Amniotic stem cell (primary cell): ENCODE data around the gene WIPF2.
"Not testable (repeated sequence)": the region's sequence is repeated elsewhere in the genome, so short reads cannot be mapped to it uniquely, and the experiment has no call there.

ENCODE experiments used
- DNase-seq: peaks from one replicate; lab custom pipeline; 2025; lab: John Stamatoyannopoulos, UW

WIPF2 gene

GRCh38 chr17:40298726-40299125 is 79.6 kb downstream of the WIPF2 start:
- DNase-seq: no peak

GRCh38 chr17:40299159-40299757 is 80.2 kb downstream of the WIPF2 start:
- DNase-seq: not testable (repeated sequence)

- DNase-seq: no peak
These were observed 82.2 kb downstream of the WIPF2 start for GRCh38 chr17:40301315-40301714.

- DNase-seq: peak; percentile 40
These were observed 84.0 kb downstream of the WIPF2 start for GRCh38 chr17:40303009-40303657.

GRCh38 chr17:40303708-40304551 is 84.8 kb downstream of the WIPF2 start:
- no peak for DNase-seq

GRCh38 chr17:40304552-40304863 is 85.4 kb downstream of the WIPF2 start:
- not testable (repeated sequence) for DNase-seq

GRCh38 chr17:40304866-40305265 is 85.8 kb downstream of the WIPF2 start:
- DNase-seq: not testable (repeated sequence)

- DNase-seq: no peak
These were observed 87.3 kb downstream of the WIPF2 start for GRCh38 chr17:40306395-40306794.

- DNase-seq: no peak
These were observed 88.1 kb downstream of the WIPF2 start for GRCh38 chr17:40307001-40307730.

- DNase-seq: no peak
These were observed 88.7 kb downstream of the WIPF2 start for GRCh38 chr17:40307740-40308239.

GRCh38 chr17:40309031-40309948 is 90.2 kb downstream of the WIPF2 start, which contains the start of gene RARA:
Gene RARA, plus strand, starts transcription at chr17:40309180. Its CDS starts 22,039 bp downstream, at chr17:40331219.
- DNase-seq: no peak

- no peak for DNase-seq
These were observed 90.9 kb downstream of the WIPF2 start for GRCh38 chr17:40309949-40310510.

- no peak for DNase-seq
These were observed 91.8 kb downstream of the WIPF2 start for GRCh38 chr17:40310882-40311391.

- DNase-seq: no peak
These were observed 92.5 kb downstream of the WIPF2 start for GRCh38 chr17:40311575-40311974.

GRCh38 chr17:40312131-40312731 is 93.1 kb downstream of the WIPF2 start:
- no peak for DNase-seq

GRCh38 chr17:40312893-40313667 is 94.0 kb downstream of the WIPF2 start:
- DNase-seq: no peak

- no peak for DNase-seq
These were observed 94.8 kb downstream of the WIPF2 start for GRCh38 chr17:40313668-40314583.

- peak; percentile 85 for DNase-seq
These were observed 95.5 kb downstream of the WIPF2 start for GRCh38 chr17:40314584-40314956.
